Small intestine (tissue), 7 donors: Measurements from ENCODE around the gene ASMTL. TPM values are rescaled to one million over a fixed set of nuclear protein-coding genes. Genes with fewer than 3 reads are reported as not detected.

Experiments
- DNase-seq, 2 donors: peaks; one replicate each; pipeline versions ENCODE4 v3.0.0 to v3.0.0-alpha.2; 2013
- FAIRE-seq: peaks from 2 replicates; lab custom pipeline; 2012; peaks lifted over from hg19 to GRCh38; lab: Jason Lieb, UNC
- H3K27ac ChIP-seq, 3 donors: one replicate each; pipeline ENCODE4 v1.5.1; 2013; ENCODE audit warnings: low read length in 2 of 3, mild to moderate bottlenecking in 2 of 3, control low read depth in 1 of 3, inconsistent platforms in 1 of 3, low read depth in 1 of 3, moderate library complexity in 1 of 3
- H3K27me3 ChIP-seq, 3 donors: one replicate each; pipeline ENCODE4 v1.6.1; 2013; ENCODE audit warnings: low read length in 3 of 3, inconsistent platforms in 1 of 3; ENCODE audit not compliant: control insufficient read depth in 3 of 3, insufficient read depth in 3 of 3
- H3K36me3 ChIP-seq, 3 donors: one replicate each; pipeline ENCODE4 v1.6.1; 2013; ENCODE audit warnings: low read length in 3 of 3, inconsistent platforms in 1 of 3, low read depth in 1 of 3, mild to moderate bottlenecking in 1 of 3, moderate library complexity in 1 of 3; ENCODE audit not compliant: control insufficient read depth in 3 of 3, insufficient read depth in 2 of 3
- H3K4me1 ChIP-seq, 3 donors: one replicate each; pipeline ENCODE4 v1.6.1; 2013; ENCODE audit warnings: low read length in 2 of 3, inconsistent platforms in 1 of 3, low read depth in 1 of 3, mild to moderate bottlenecking in 1 of 3, moderate library complexity in 1 of 3; ENCODE audit not compliant: control insufficient read depth in 3 of 3, insufficient read depth in 2 of 3
- H3K4me3 ChIP-seq, 3 donors: one replicate each; pipeline ENCODE4 v1.5.1; 2013; ENCODE audit warnings: low read length in 3 of 3, control low read depth in 1 of 3, inconsistent platforms in 1 of 3, low read depth in 1 of 3, mild to moderate bottlenecking in 1 of 3, moderate library complexity in 1 of 3
- H3K9me3 ChIP-seq, 2 donors: one replicate each; pipeline ENCODE4 v1.6.1; 2013; ENCODE audit warnings: low read depth in 1 of 2, low read length in 1 of 2; ENCODE audit not compliant: control insufficient read depth in 2 of 2, insufficient read depth in 1 of 2
- WGBS, 3 donors: extraction: QIAGEN DNeasy Blood & Tissue Kit; methylation state at CpG; one replicate each; pipeline ENCODE4 v1.1.7; 2013; 5-methylcytosine and 5-hydroxymethylcytosine counted together
- polyA plus RNA-seq, 4 donors: library from polyadenylated mRNA; stranded (reverse) in 3 of 4; unstranded in 1 of 4; fragments of 200-250 nt in 3 of 4; fragments of 120-200 nt in 1 of 4; gene quantifications; one replicate each; pipeline versions ENCODE4 v1.2.1 to v1.2.3, GENCODE V29; 2013
- donor health status: healthy with polysubstance abuse.
- donor health status: control.
- donor health status: control.
- donor health status: Bipolar disorder and iron deficiency.
- donor health status: healthy.

Gene ASMTL
- polyA plus RNA-seq, 4 donors, result 10.1 to 24.8 (median 17.3) TPM

GRCh38 chrX:1389993-1390285 is 62.8 kb downstream of the ASMTL start:
- DNase-seq, result no peak
- FAIRE-seq, result no peak
- peaks cover 0 to 5% of the 10 kb centered on the region in 2 donors for H3K9me3 ChIP-seq
- H3K27ac ChIP-seq, result no peak overlapping the region
- 58 to 89% (median 73%) methylated on average over 10 of the region's 10 CpGs for WGBS, 3 donors
- H3K4me1 ChIP-seq, result peaks cover 0 to 10% (median 0%) of the 10 kb centered on the region in 3 donors
- no peak overlapping the region for H3K4me3 ChIP-seq
- peaks cover 22 to 68% (median 47%) of the 10 kb centered on the region in 3 donors for H3K36me3 ChIP-seq
- H3K27me3 ChIP-seq, result no peaks in the 10 kb centered on the region

DNA sequence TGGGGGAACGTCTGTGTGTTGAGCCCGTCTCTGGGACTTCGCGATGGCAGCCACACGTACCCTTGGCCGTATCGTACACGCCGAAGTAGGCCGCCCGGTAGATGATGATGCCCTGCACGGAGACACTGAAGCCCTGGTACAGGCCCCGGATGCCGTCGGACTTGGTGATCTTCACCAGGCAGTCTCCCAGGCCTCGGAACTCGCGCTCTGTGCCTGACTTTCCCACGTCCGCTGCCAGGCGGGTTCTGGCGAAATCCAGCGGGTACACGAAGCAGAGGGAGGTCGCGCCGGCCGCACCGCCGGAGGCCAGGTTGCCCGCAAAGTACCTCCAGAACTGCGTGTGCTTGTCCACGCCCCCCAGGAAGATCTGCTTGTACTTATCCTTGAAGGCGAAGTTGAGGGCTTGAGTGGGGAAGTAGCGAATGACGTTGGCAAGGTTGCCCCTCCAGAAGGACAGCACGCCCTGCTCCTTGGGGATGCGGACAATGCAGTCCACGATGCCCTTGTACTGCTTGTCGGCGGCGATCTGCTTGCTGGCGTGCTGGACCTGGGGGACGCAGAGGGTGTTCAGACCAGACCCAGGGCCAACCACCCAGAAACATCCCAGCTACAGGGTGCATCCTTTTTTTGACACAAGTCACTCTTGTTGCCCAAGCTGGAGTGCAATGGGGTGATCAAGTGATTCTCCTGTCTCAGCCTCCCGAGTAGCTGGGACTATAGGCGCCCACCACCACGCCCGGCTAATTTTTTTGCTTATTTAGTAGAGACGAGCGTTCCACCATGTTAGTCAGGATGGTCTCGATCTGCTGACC is 63.3 kb downstream of the ASMTL start:
- H3K27ac ChIP-seq, result no peak overlapping the region
- no peaks in the 10 kb centered on the region for H3K27me3 ChIP-seq
- DNase-seq (peak in 1 of 2 donors; percentile 3), FAIRE-seq (no peak)
- 80 to 91% (median 86%) methylated on average over 51 of the region's 51 CpGs for WGBS, 3 donors
- peaks cover 23 to 69% (median 49%) of the 10 kb centered on the region in 3 donors for H3K36me3 ChIP-seq
- no peak overlapping the region for H3K4me3 ChIP-seq
- H3K9me3 ChIP-seq, result peaks cover 0 to 5% of the 10 kb centered on the region in 2 donors
- H3K4me1 ChIP-seq, result peaks cover 0 to 10% (median 0%) of the 10 kb centered on the region in 3 donors

DNA sequence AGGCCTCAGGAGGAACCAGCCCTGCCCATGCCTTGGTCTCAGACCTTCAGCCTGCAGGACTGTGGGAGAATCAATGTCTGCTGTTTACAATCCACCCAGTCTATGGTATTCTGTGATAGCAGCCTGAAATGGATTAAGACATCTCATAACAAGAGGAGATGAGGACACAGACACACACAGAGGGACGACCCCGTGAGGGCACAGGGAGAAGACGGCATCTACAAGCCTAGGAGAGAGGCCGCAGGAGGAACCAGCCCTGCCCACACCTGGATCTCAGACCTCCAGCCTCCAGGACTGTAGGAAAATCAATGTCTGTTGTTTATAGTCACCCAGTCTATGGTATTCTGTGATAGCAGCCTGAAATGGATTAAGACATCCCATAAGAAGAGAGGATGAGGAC is 64.1 kb downstream of the ASMTL start:
- DNase-seq (no peak), FAIRE-seq (no peak)
- peaks cover 0 to 5% (median 0%) of the 10 kb centered on the region in 3 donors for H3K4me1 ChIP-seq
- 65 to 86% (median 79%) methylated on average over 4 of the region's 4 CpGs for WGBS, 3 donors
- H3K27me3 ChIP-seq, result no peaks in the 10 kb centered on the region
- peaks cover 23 to 76% (median 49%) of the 10 kb centered on the region in 3 donors for H3K36me3 ChIP-seq
- H3K4me3 ChIP-seq, result no peak overlapping the region
- peaks cover 0 to 5% of the 10 kb centered on the region in 2 donors for H3K9me3 ChIP-seq
- no peak overlapping the region for H3K27ac ChIP-seq

DNA sequence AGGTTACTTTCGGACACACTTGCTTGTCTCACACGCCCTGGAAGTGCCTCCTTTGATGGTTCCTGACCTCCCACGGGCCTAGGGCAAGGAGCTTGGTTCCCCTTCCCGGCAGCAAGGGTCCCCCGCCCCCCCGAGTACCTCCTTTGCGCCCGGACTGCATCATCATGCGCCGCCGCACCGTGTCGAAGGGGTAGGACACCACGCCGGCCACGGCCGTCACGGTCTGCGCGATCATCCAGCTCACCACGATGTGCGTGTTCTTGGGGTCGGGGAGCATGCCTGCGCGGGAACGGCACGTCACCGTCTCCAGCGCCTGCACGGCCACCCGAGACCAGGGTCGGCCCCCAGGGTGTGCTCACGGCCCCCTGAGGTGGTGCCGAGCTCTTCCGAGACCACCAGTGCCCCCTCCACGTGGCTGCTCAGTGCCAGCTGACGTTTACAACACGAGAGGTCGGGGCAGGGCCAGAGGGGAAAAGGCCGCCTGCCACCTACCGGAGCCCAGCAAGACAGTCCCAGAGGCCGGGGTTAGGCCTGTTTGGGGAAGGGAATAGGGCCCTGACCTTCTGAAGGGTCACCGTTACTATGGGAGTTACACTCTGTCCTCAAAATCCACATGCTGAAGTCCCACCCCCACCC is 65.5 kb downstream of the ASMTL start:
- H3K9me3 ChIP-seq, result peaks cover 0 to 5% of the 10 kb centered on the region in 2 donors
- H3K4me3 ChIP-seq, result no peak overlapping the region
- H3K27ac ChIP-seq, result no peak overlapping the region
- peaks cover 23 to 84% (median 49%) of the 10 kb centered on the region in 3 donors for H3K36me3 ChIP-seq
- DNase-seq (no peak), FAIRE-seq (no peak)
- peaks cover 0 to 3% (median 0%) of the 10 kb centered on the region in 3 donors for H3K4me1 ChIP-seq
- H3K27me3 ChIP-seq, result no peaks in the 10 kb centered on the region
- WGBS, 3 donors, result 91% methylated on average over 38 to 43 of the region's 43 CpGs

- 93 to 96% (median 95%) methylated on average over 41 of the region's 41 CpGs for WGBS, 3 donors
- H3K9me3 ChIP-seq, result peaks cover 0 to 5% of the 10 kb centered on the region in 2 donors
- H3K27me3 ChIP-seq, result no peaks in the 10 kb centered on the region
- no peak overlapping the region for H3K4me3 ChIP-seq
- FAIRE-seq (no peak), DNase-seq (no peak)
- peaks cover 23 to 89% (median 49%) of the 10 kb centered on the region in 3 donors for H3K36me3 ChIP-seq
- H3K4me1 ChIP-seq, result peaks cover 0 to 3% (median 0%) of the 10 kb centered on the region in 3 donors
- no peak overlapping the region for H3K27ac ChIP-seq
Measured at GRCh38 chrX:1386338-1387127, 66.2 kb downstream of the ASMTL start.

GRCh38 chrX:1385253-1386223 is 67.2 kb downstream of the ASMTL start:
- no peak overlapping the region for H3K4me3 ChIP-seq
- H3K27ac ChIP-seq, result no peak overlapping the region
- 91 to 94% (median 92%) methylated on average over 36 of the region's 36 CpGs for WGBS, 3 donors
- H3K36me3 ChIP-seq, result peaks cover 23 to 81% (median 49%) of the 10 kb centered on the region in 3 donors
- H3K4me1 ChIP-seq, result peaks cover 0 to 2% (median 0%) of the 10 kb centered on the region in 3 donors
- no peaks in the 10 kb centered on the region for H3K27me3 ChIP-seq
- no peak for DNase-seq
- FAIRE-seq, result no peak
- H3K9me3 ChIP-seq, result peaks cover 0 to 5% of the 10 kb centered on the region in 2 donors

- no peaks in the 10 kb centered on the region for H3K27me3 ChIP-seq
Measured at GRCh38 chrX:1384658-1385252, 68.0 kb downstream of the ASMTL start.

More at GRCh38 chrX:1384658-1385252, 68.0 kb downstream of the ASMTL start:
- H3K4me1 ChIP-seq, result no peaks in the 10 kb centered on the region
- FAIRE-seq (no peak), DNase-seq (no peak)
- no peak overlapping the region for H3K27ac ChIP-seq
- no peak overlapping the region for H3K4me3 ChIP-seq
- WGBS, 3 donors, result 90 to 92% (median 90%) methylated on average over 18 of the region's 18 CpGs
- H3K36me3 ChIP-seq, result peaks cover 21 to 73% (median 45%) of the 10 kb centered on the region in 3 donors
- peaks cover 0 to 5% of the 10 kb centered on the region in 2 donors for H3K9me3 ChIP-seq
